ENCODE measurements around the gene TP53I3. TPM values are rescaled to one million over a fixed set of nuclear protein-coding genes. Genes with fewer than 3 reads are reported as not detected.

The TP53I3 gene
- total RNA-seq, 8 experiments from 2014 or later = 7.5 to 177 (median 30.4) TPM

Other genes starting within 250 kb of the TP53I3 start
- gene ATAD2B, start 157.7 kb downstream of the TP53I3 start, total RNA-seq = 10 to 100 TPM; 10.8 to 27.0 (median 20.3) TPM
- gene UBXN2A, start 144.4 kb downstream of the TP53I3 start, total RNA-seq = 10 to 100 TPM; 12.7 to 18.2 (median 14.1) TPM
- 1 to 10 TPM in 3 of 8 experiments, under 1 TPM in 5; 0.36 to 1.5 (median 0.75) TPM for gene MFSD2B, start 74.7 kb downstream of the TP53I3 start, total RNA-seq
- gene WDCP, start 37.4 kb downstream of the TP53I3 start, total RNA-seq = 10 to 100 TPM in 6 of 8 experiments, 1 to 10 TPM in 2; 8.8 to 17.7 (median 12.1) TPM
- gene FKBP1B, start 35.1 kb downstream of the TP53I3 start, total RNA-seq = 10 to 100 TPM in 5 of 8 experiments, 1 to 10 TPM in 3; 4.2 to 54.0 (median 32.4) TPM
- gene SF3B6, start 8.5 kb downstream of the TP53I3 start, total RNA-seq = 100 to 1,000 TPM; 145 to 231 (median 189) TPM
- 1 to 10 TPM in 7 of 8 experiments, under 1 TPM in 1; 1.00 to 3.8 (median 2.0) TPM for gene PFN4, start 38.5 kb upstream of the TP53I3 start, total RNA-seq
- 10 to 100 TPM in 6 of 8 experiments, 1 to 10 TPM in 2; 5.7 to 50.3 (median 31.5) TPM for gene FAM228B, start 38.6 kb upstream of the TP53I3 start, total RNA-seq
- 1 to 10 TPM in 3 of 8 experiments, under 1 TPM in 4, not detected in 1; 0.15 to 1.6 (median 0.98) TPM for gene FAM228A, start 90.2 kb upstream of the TP53I3 start, total RNA-seq